ENCODE results near the gene ABCA7. TPM values are rescaled to one million over a fixed set of nuclear protein-coding genes. Genes with fewer than 3 reads are reported as not detected.
"Not testable (repeated sequence)": the region's sequence is repeated elsewhere in the genome, so short reads cannot be mapped to it uniquely, and the experiment has no call there.

Gene ABCA7
- total RNA-seq, 3 donors from 2014 or later = 23.5 to 25.6 (median 25.6) TPM

DNA sequence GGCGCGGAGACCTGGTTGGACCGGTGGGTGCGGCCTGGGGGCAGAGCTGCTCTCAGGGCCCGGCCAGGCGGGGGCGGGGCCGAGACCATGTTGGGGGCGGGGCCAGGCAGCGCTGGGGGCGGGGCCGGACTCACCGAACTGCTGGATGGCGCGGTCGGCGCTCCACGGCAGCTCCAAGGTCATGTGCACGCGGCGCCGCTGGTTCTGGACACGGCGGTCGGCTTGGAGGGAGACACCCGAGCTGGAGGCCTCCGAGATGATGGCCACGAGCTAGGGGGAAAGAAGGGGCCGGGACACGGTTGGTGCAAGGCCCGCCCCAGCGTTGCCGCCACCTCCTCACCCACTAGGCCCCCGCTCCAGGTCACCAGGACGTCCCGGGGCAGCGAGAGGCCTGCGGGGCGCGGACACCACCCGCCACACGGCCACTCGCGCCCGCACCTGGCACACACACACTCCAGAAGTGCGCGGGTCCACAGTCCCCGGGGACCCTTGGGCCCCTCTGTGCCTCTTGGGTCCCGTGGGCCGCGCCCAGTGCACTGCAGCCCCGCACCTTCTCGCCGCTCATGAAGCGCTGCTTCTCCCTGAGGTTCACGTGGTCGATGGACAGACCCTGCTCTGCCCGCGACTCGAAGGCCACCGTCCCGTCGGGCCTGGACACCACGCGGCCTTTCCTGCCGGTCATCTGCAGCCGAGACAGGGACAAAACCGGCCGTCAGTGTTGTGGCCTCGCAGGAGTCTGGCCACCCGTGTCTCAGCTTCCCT is 72.5 kb downstream of the ABCA7 start:
- peak; percentile 91 to 95 (median 94) for DNase-seq
- intact Hi-C loops (cut with DNase I, micrococcal nuclease) = loop anchor here (10.0 kb wide), 2 partner anchors 72 to 82 kb away; no protein-coding TSS in a partner anchor
- H3K9me3 ChIP-seq = no peaks in the 10 kb centered on the region

DNA sequence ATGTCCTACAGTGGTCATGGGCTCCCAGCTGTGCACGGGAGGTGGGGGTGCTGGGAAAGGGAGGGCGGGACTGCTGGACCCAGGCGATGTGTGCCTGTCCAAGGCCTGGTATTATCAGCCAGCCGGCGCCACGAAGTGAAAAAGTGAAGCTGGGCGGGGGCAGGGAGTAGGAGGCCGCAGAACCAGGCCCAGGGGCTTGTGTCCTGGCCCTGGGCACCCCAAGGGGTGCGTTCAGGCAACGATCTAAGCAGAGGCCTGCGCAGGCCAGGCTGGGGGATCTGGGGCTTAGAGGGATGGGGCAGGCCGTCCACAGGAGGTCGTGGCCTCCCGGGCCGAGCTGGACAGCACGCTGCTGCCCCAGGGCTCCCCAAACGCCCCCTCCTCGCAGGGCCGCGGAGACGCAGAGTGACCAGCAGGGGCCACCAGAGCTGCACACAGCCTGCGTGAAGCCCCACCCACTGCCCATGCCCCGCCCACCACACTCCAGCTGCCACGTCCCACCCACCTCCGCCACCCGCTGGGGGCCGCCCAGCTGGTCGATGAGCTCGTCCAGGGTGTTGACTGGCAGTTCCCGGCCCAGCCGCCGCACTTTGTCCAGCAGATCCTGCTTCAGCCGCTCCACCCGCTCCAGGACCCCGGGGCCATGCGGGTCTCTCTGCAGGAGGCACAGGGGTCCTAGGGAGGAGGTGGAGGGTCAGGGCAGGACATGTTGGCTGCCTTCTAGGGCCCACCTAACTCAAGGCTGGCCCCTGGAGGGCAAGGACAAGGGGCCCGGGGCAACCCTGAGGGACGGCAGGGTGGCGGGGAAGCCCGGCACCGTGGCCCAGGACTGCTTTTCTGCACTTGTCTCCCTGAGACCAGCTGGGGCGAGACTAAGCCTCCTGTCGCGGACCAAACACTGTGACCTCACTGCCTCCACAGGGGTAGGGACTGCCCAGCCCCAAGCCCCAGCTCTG is 73.4 kb downstream of the ABCA7 start:
- ATAC-seq = peak; percentile 92
- Histone ChIP-seq H3K9me3 (no peaks in the 10 kb centered on the region), H3K4me1 (ENCODE audit: low read depth) (peaks cover 12% of the 10 kb centered on the region), H3K36me3 (ENCODE audit: low read depth) (peaks cover 5% of the 10 kb centered on the region), H3K4me3 (no peak overlapping the region)
- peak; percentile 98 to 99 (median 98) for DNase-seq
- intact Hi-C loops (cut with DNase I, micrococcal nuclease) = loop anchor here (10.0 kb wide), 2 partner anchors 71 to 81 kb away; no protein-coding TSS in a partner anchor
- TF ChIP-seq CTCF (IDR thresholded peaks at IDR 0.05) = peak; percentile 92

More for the DNA sequence above, 72.5 kb downstream of the ABCA7 start:
- no peak for TF ChIP-seq CTCF (IDR thresholded peaks at IDR 0.05)
- no peak overlapping the region for H3K4me3 ChIP-seq
- peaks cover 5% of the 10 kb centered on the region for H3K36me3 ChIP-seq (ENCODE audit: low read depth)
- ATAC-seq = peak; percentile 84
- H3K4me1 ChIP-seq (ENCODE audit: low read depth) = peaks cover 12% of the 10 kb centered on the region

DNA sequence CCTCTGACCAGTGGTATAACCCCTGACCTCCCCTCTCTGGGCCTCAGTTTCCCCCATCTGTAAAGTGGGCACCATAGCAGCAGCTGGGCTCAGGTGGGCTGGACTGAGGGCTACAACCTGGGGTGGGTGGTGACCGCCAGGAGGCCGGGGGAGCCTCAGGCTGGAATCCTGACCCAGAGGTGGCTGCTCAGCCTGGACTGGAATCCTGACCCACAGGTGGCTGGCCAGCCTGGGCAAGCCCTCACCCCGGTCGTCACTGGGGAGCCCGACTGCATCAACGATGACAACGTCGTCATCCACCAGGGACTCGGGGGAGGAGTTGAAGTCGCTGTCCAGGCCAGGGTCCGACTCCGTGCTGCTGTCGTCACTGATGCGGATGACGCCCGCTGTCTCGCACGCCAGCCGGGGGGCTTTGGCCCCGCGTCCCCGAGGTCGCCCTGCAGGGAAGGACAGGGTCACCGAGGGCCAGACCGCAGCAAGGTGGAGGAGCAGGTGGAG is 74.1 kb downstream of the ABCA7 start:
- Histone ChIP-seq H3K4me3 (no peak overlapping the region), H3K9me3 (no peaks in the 10 kb centered on the region), H3K36me3 (ENCODE audit: low read depth) (peaks cover 1% of the 10 kb centered on the region), H3K4me1 (ENCODE audit: low read depth) (peaks cover 12% of the 10 kb centered on the region)
- no peak for TF ChIP-seq CTCF (IDR thresholded peaks at IDR 0.05)
- peak in 1 of 3 donors; percentile 55 for DNase-seq
- ATAC-seq = no peak
- intact Hi-C loops (cut with DNase I, micrococcal nuclease) = loop anchor here (10.0 kb wide), 2 partner anchors 71 to 81 kb away; no protein-coding TSS in a partner anchor

DNA sequence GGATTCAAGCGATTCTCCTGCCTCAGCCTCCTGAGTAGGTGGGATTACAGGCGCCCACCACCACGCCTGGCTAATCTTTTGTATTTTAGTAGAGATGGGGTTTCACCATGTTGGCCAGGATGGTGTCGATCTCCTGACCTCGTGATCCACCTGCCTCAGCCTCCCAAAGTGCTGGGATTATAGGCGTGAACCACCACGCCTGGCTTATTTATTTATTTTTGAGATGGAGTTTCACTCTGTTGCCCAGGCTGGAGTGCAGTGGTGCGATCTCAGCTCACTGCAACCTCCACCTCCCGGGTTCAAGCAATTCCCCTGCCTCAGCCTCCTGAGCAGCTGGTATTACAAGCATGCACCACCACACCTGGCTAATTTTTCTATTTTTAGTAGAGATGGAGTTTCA is 74.8 kb downstream of the ABCA7 start:
- H3K4me1 ChIP-seq (ENCODE audit: low read depth) = peaks cover 12% of the 10 kb centered on the region
- ATAC-seq; H3K9me3 ChIP-seq; H3K4me3 ChIP-seq; DNase-seq; H3K36me3 ChIP-seq (ENCODE audit: low read depth): not testable (repeated sequence)
- intact Hi-C loops (cut with DNase I, micrococcal nuclease) = loop anchor here (10.0 kb wide), 2 partner anchors 70 to 80 kb away; no protein-coding TSS in a partner anchor

Other genes starting within 250 kb of the ABCA7 start
- 100 to 1,000 TPM; 204 to 305 (median 281) TPM for gene PTBP1, start 242.7 kb upstream of the ABCA7 start, total RNA-seq
- under 1 TPM in 1 of 3 donors, not detected in 2; 0.19 TPM for gene PLPPR3, start 218.2 kb upstream of the ABCA7 start, total RNA-seq
- gene AZU1, start 212.3 kb upstream of the ABCA7 start, total RNA-seq = under 1 TPM in 1 of 3 donors, not detected in 2; 0.25 TPM
- gene PRTN3, start 199.1 kb upstream of the ABCA7 start, total RNA-seq = not detected
- 1 to 10 TPM in 1 of 3 donors, under 1 TPM in 2; 0.43 to 1.2 (median 0.77) TPM for gene ELANE, start 187.8 kb upstream of the ABCA7 start, total RNA-seq
- gene CFD, start 180.4 kb upstream of the ABCA7 start, total RNA-seq = 100 to 1,000 TPM in 2 of 3 donors, 10 to 100 TPM in 1; 43.1 to 209 (median 110) TPM
- gene MED16, start 146.9 kb upstream of the ABCA7 start, total RNA-seq = 10 to 100 TPM; 53.4 to 77.4 (median 61.4) TPM
- gene RNU6-9, start 146.6 kb upstream of the ABCA7 start, total RNA-seq = not detected
- 10 to 100 TPM; 52.6 to 62.6 (median 54.8) TPM for gene R3HDM4, start 126.9 kb upstream of the ABCA7 start, total RNA-seq
- gene KISS1R, start 122.8 kb upstream of the ABCA7 start, total RNA-seq = not detected
- gene ARID3A, start 114.1 kb upstream of the ABCA7 start, total RNA-seq = 10 to 100 TPM; 10.1 to 16.0 (median 14.5) TPM
- 10 to 100 TPM; 23.8 to 42.0 (median 33.0) TPM for gene WDR18, start 55.8 kb upstream of the ABCA7 start, total RNA-seq
- gene GRIN3B, start 39.7 kb upstream of the ABCA7 start, total RNA-seq = not detected
- 100 to 1,000 TPM; 185 to 199 (median 190) TPM for gene TMEM259, start 19.0 kb upstream of the ABCA7 start, total RNA-seq
- gene RNU6-2, start 18.6 kb upstream of the ABCA7 start, total RNA-seq = not detected
- gene CNN2, start 13.5 kb upstream of the ABCA7 start, total RNA-seq = 10 to 100 TPM; 65.0 to 88.8 (median 84.7) TPM
- gene ARHGAP45, start 27.1 kb downstream of the ABCA7 start, total RNA-seq = 10 to 100 TPM; 33.9 to 64.3 (median 58.8) TPM
- gene POLR2E, start 55.3 kb downstream of the ABCA7 start, total RNA-seq = 100 to 1,000 TPM; 108 to 138 (median 133) TPM
- 100 to 1,000 TPM; 126 to 187 (median 144) TPM for gene GPX4, start 63.9 kb downstream of the ABCA7 start, total RNA-seq
- gene SBNO2, start 134.2 kb downstream of the ABCA7 start, total RNA-seq = 10 to 100 TPM; 58.0 to 86.6 (median 74.6) TPM
- 10 to 100 TPM; 69.6 to 86.6 (median 76.3) TPM for gene STK11, start 165.7 kb downstream of the ABCA7 start, total RNA-seq
- gene CBARP, start 197.9 kb downstream of the ABCA7 start, total RNA-seq = 1 to 10 TPM in 1 of 3 donors, under 1 TPM in 2; 0.29 to 1.2 (median 0.39) TPM
- 100 to 1,000 TPM; 302 to 391 (median 378) TPM for gene ATP5F1D, start 201.6 kb downstream of the ABCA7 start, total RNA-seq
- gene MIDN, start 208.5 kb downstream of the ABCA7 start, total RNA-seq = 100 to 1,000 TPM; 136 to 251 (median 213) TPM
- 100 to 1,000 TPM; 281 to 507 (median 300) TPM for gene CIRBP, start 229.2 kb downstream of the ABCA7 start, total RNA-seq
- 10 to 100 TPM; 34.2 to 40.1 (median 39.8) TPM for gene FAM174C, start 235.4 kb downstream of the ABCA7 start, total RNA-seq
- gene EFNA2, start 245.8 kb downstream of the ABCA7 start, total RNA-seq = 10 to 100 TPM; 19.0 to 62.2 (median 61.7) TPM

Data from mucosa of descending colon (tissue), 3 donors.